Activated T-helper 2 cell treated with anti-CD3 and anti-CD28 coated beads, Interferon-gamma antibody, Interleukin-2, Interleukin-4, amounts not matched to agents 10 μg/mL and 5 μg/mL and 100 μg/mL, durations not matched to agents 14 hours and 24 hours and 36 hours (primary cell): ENCODE results near the gene OR5J2. TPM values are rescaled to one million over a fixed set of nuclear protein-coding genes. Genes with fewer than 3 reads are reported as not detected.
"Not testable (repeated sequence)": the region's sequence is repeated elsewhere in the genome, so short reads cannot be mapped to it uniquely, and the experiment has no call there.

Experiments used
- DNase-seq: peaks from one replicate; pipeline ENCODE4 v3.0.0; 2021; ENCODE audit warnings: low spot score
- H3K27ac Mint-ChIP-seq: one replicate; pipeline ENCODE4 v1.8.0; 2021; ENCODE audit warnings: mixed read lengths
- H3K27me3 Mint-ChIP-seq: one replicate; pipeline ENCODE4 v1.8.0; 2021; ENCODE audit warnings: low read depth, mixed read lengths
- H3K36me3 Mint-ChIP-seq: one replicate; pipeline ENCODE4 v1.8.0; 2021; ENCODE audit warnings: low read depth, mixed read lengths
- H3K4me1 Mint-ChIP-seq: one replicate; pipeline ENCODE4 v1.8.0; 2021; ENCODE audit warnings: low read depth, mixed read lengths
- H3K4me3 Mint-ChIP-seq: one replicate; pipeline ENCODE4 v1.8.0; 2021; ENCODE audit warnings: low read depth, mild to moderate bottlenecking, moderate library complexity, mixed read lengths
- H3K9me3 Mint-ChIP-seq: one replicate; pipeline ENCODE4 v1.8.0; 2021; ENCODE audit warnings: mixed read lengths
- intact Hi-C: fragments of 100-400 bp; cut with micrococcal nuclease; formaldehyde crosslinking; loops from one replicate; pipeline ENCODE4 v1.15.1; 2023
- total RNA-seq: library from RNA; stranded (reverse); gene quantifications from 2 replicates; pipeline ENCODE4 v1.2.3, GENCODE V29; 2022

The OR5J2 gene
- total RNA-seq: not detected in 2 replicates

- Mint-ChIP-seq H3K4me3 (no peak within 1 kb of the TSS), H3K9me3 (peaks cover 41% of the 10 kb centered on the region), H3K27me3 (no peaks in the 10 kb centered on the region), H3K4me1 (no peaks in the 10 kb centered on the region), H3K27ac (no peak within 1 kb of the TSS), H3K36me3 (no peaks in the 10 kb centered on the region)
- intact Hi-C loops: no loop called here
- DNase-seq: no peak
Measured at GRCh38 chr11:56176318-56176717, at the start of gene OR5J2. Gene OR5J2 (plus strand): TSS chr11:56176618. CDS start chr11:56176618, 0 bp downstream.

- no peaks in the 10 kb centered on the region for H3K36me3 Mint-ChIP-seq
- no peak within 1 kb of the TSS for H3K4me3 Mint-ChIP-seq
- no peak for DNase-seq
- H3K4me1 Mint-ChIP-seq: no peaks in the 10 kb centered on the region
- intact Hi-C loops: no loop called here
- H3K27ac Mint-ChIP-seq: no peak within 1 kb of the TSS
- H3K9me3 Mint-ChIP-seq: peaks cover 34% of the 10 kb centered on the region
- no peaks in the 10 kb centered on the region for H3K27me3 Mint-ChIP-seq
Measured at GRCh38 chr11:56140151-56140661, 36.2 kb upstream of the OR5J2 start, which contains the start of gene OR8J3. Gene OR8J3 (minus strand): TSS chr11:56140201. CDS start chr11:56137718, 2,483 bp downstream.

- H3K4me3 Mint-ChIP-seq, H3K4me1 Mint-ChIP-seq, H3K27me3 Mint-ChIP-seq, intact Hi-C loops, H3K36me3 Mint-ChIP-seq, DNase-seq, H3K27ac Mint-ChIP-seq: not testable (repeated sequence)
- peaks cover 24% of the 10 kb centered on the region for H3K9me3 Mint-ChIP-seq
Measured at GRCh38 chr11:56143681-56144080, 32.7 kb upstream of the OR5J2 start.

- no peak for DNase-seq
- H3K27me3 Mint-ChIP-seq: no peaks in the 10 kb centered on the region
- peaks cover 63% of the 10 kb centered on the region for H3K9me3 Mint-ChIP-seq
- H3K4me3 Mint-ChIP-seq: no peak overlapping the region
- no peaks in the 10 kb centered on the region for H3K36me3 Mint-ChIP-seq
- H3K27ac Mint-ChIP-seq: no peak overlapping the region
- intact Hi-C loops: no loop called here
- H3K4me1 Mint-ChIP-seq: no peaks in the 10 kb centered on the region
Measured at GRCh38 chr11:56151376-56151775, 25.0 kb upstream of the OR5J2 start.

GRCh38 chr11:56152333-56152732, 24.1 kb upstream of the OR5J2 start:
- Mint-ChIP-seq H3K4me3 (no peak overlapping the region), H3K9me3 (peaks cover 69% of the 10 kb centered on the region), H3K27ac (no peak overlapping the region), H3K27me3 (no peaks in the 10 kb centered on the region), H3K4me1 (no peaks in the 10 kb centered on the region), H3K36me3 (no peaks in the 10 kb centered on the region)
- intact Hi-C loops: no loop called here
- DNase-seq: no peak

- no peaks in the 10 kb centered on the region for H3K36me3 Mint-ChIP-seq
- H3K9me3 Mint-ChIP-seq: peaks cover 38% of the 10 kb centered on the region
- DNase-seq: no peak
- intact Hi-C loops: no loop called here
- no peak within 1 kb of the TSS for H3K27ac Mint-ChIP-seq
- H3K27me3 Mint-ChIP-seq: no peaks in the 10 kb centered on the region
- no peaks in the 10 kb centered on the region for H3K4me1 Mint-ChIP-seq
- no peak within 1 kb of the TSS for H3K4me3 Mint-ChIP-seq
Measured at GRCh38 chr11:56160217-56160616, 16.2 kb upstream of the OR5J2 start, which contains the start of gene OR8K5. Gene OR8K5 (minus strand): TSS chr11:56160317. CDS start chr11:56160317, 0 bp downstream.

GRCh38 chr11:56163804-56164203, 12.6 kb upstream of the OR5J2 start:
- intact Hi-C loops: no loop called here
- H3K27ac Mint-ChIP-seq: no peak overlapping the region
- H3K27me3 Mint-ChIP-seq: no peaks in the 10 kb centered on the region
- H3K9me3 Mint-ChIP-seq: peaks cover 34% of the 10 kb centered on the region
- DNase-seq: no peak
- no peaks in the 10 kb centered on the region for H3K36me3 Mint-ChIP-seq
- no peak overlapping the region for H3K4me3 Mint-ChIP-seq
- H3K4me1 Mint-ChIP-seq: no peaks in the 10 kb centered on the region

- Mint-ChIP-seq H3K27ac (no peak overlapping the region), H3K4me3 (no peak overlapping the region)
Measured at GRCh38 chr11:56172256-56172830, 4.1 kb upstream of the OR5J2 start.

GRCh38 chr11:56183459-56183858, 7.0 kb downstream of the OR5J2 start:
- H3K27me3 Mint-ChIP-seq: no peaks in the 10 kb centered on the region

More at GRCh38 chr11:56172256-56172830, 4.1 kb upstream of the OR5J2 start:
- Mint-ChIP-seq H3K27me3 (no peaks in the 10 kb centered on the region), H3K36me3 (no peaks in the 10 kb centered on the region), H3K4me1 (no peaks in the 10 kb centered on the region), H3K9me3 (peaks cover 40% of the 10 kb centered on the region)
- intact Hi-C loops: no loop called here
- no peak for DNase-seq

GRCh38 chr11:56188602-56189001, 12.2 kb downstream of the OR5J2 start:
- H3K9me3 Mint-ChIP-seq: peaks cover 41% of the 10 kb centered on the region
- intact Hi-C loops: no loop called here
- H3K36me3 Mint-ChIP-seq: no peaks in the 10 kb centered on the region
- H3K27me3 Mint-ChIP-seq: no peaks in the 10 kb centered on the region
- H3K4me1 Mint-ChIP-seq: no peaks in the 10 kb centered on the region
- H3K4me3 Mint-ChIP-seq: no peak overlapping the region
- no peak overlapping the region for H3K27ac Mint-ChIP-seq
- no peak for DNase-seq

More at GRCh38 chr11:56183459-56183858, 7.0 kb downstream of the OR5J2 start:
- Mint-ChIP-seq H3K36me3 (no peaks in the 10 kb centered on the region), H3K9me3 (peaks cover 50% of the 10 kb centered on the region), H3K27ac (no peak overlapping the region), H3K4me1 (no peaks in the 10 kb centered on the region), H3K4me3 (no peak overlapping the region)
- DNase-seq: no peak
- intact Hi-C loops: no loop called here

GRCh38 chr11:56196705-56197104, 20.3 kb downstream of the OR5J2 start:
- Mint-ChIP-seq H3K4me3 (no peak overlapping the region), H3K4me1 (no peaks in the 10 kb centered on the region), H3K27ac (no peak overlapping the region), H3K36me3 (no peaks in the 10 kb centered on the region), H3K27me3 (no peaks in the 10 kb centered on the region), H3K9me3 (peaks cover 41% of the 10 kb centered on the region)
- DNase-seq: no peak
- intact Hi-C loops: no loop called here

- H3K4me1 Mint-ChIP-seq: no peaks in the 10 kb centered on the region
- H3K27me3 Mint-ChIP-seq: no peaks in the 10 kb centered on the region
- no peak for DNase-seq
- H3K36me3 Mint-ChIP-seq: no peaks in the 10 kb centered on the region
- H3K27ac Mint-ChIP-seq: no peak overlapping the region
- intact Hi-C loops: no loop called here
- peaks cover 38% of the 10 kb centered on the region for H3K9me3 Mint-ChIP-seq
- H3K4me3 Mint-ChIP-seq: no peak overlapping the region
Measured at GRCh38 chr11:56197367-56197766, 20.9 kb downstream of the OR5J2 start.

- DNase-seq: no peak
- Mint-ChIP-seq H3K36me3 (no peaks in the 10 kb centered on the region), H3K27ac (no peak overlapping the region), H3K4me1 (no peaks in the 10 kb centered on the region), H3K27me3 (no peaks in the 10 kb centered on the region), H3K4me3 (no peak overlapping the region), H3K9me3 (peaks cover 45% of the 10 kb centered on the region)
- intact Hi-C loops: no loop called here
Measured at GRCh38 chr11:56207790-56208189, 31.4 kb downstream of the OR5J2 start.
